ENCODE measurements around the gene TPRKB.
"Not testable (repeated sequence)": the region's sequence is repeated elsewhere in the genome, so short reads cannot be mapped to it uniquely, and the experiment has no call there.

Gene TPRKB

GRCh38 chr2:73696985-73697384 lies 40.2 kb downstream of the TPRKB start:
- not testable (repeated sequence) for H3K36me3 Mint-ChIP-seq, H3K27ac Mint-ChIP-seq, H3K27me3 Mint-ChIP-seq, H3K9me3 Mint-ChIP-seq, H3K4me3 Mint-ChIP-seq, H3K4me1 Mint-ChIP-seq

GRCh38 chr2:73696521-73696920 lies 40.6 kb downstream of the TPRKB start:
- H3K4me3 Mint-ChIP-seq, H3K4me1 Mint-ChIP-seq, H3K27me3 Mint-ChIP-seq, H3K36me3 Mint-ChIP-seq, H3K9me3 Mint-ChIP-seq, H3K27ac Mint-ChIP-seq: not testable (repeated sequence)

GRCh38 chr2:73690372-73691088 lies 46.6 kb downstream of the TPRKB start:
- H3K27ac Mint-ChIP-seq, H3K9me3 Mint-ChIP-seq, H3K36me3 Mint-ChIP-seq, H3K4me1 Mint-ChIP-seq, H3K4me3 Mint-ChIP-seq, H3K27me3 Mint-ChIP-seq: not testable (repeated sequence)

- H3K4me1 Mint-ChIP-seq, H3K4me3 Mint-ChIP-seq, H3K9me3 Mint-ChIP-seq, H3K36me3 Mint-ChIP-seq, H3K27ac Mint-ChIP-seq, H3K27me3 Mint-ChIP-seq: not testable (repeated sequence)
Measured at GRCh38 chr2:73688494-73688893, 48.7 kb downstream of the TPRKB start.

- Mint-ChIP-seq H3K9me3 (no peaks in the 10 kb centered on the region), H3K4me3 (no peak overlapping the region), H3K4me1 (no peaks in the 10 kb centered on the region), H3K36me3 (peaks cover 7% of the 10 kb centered on the region), H3K27me3 (no peaks in the 10 kb centered on the region), H3K27ac (no peak overlapping the region)
Measured at GRCh38 chr2:73685764-73686438, 51.2 kb downstream of the TPRKB start.

GRCh38 chr2:73684905-73685304 lies 52.2 kb downstream of the TPRKB start:
- not testable (repeated sequence) for H3K4me3 Mint-ChIP-seq, H3K4me1 Mint-ChIP-seq, H3K9me3 Mint-ChIP-seq, H3K36me3 Mint-ChIP-seq, H3K27me3 Mint-ChIP-seq, H3K27ac Mint-ChIP-seq

GRCh38 chr2:73684325-73684724 lies 52.8 kb downstream of the TPRKB start:
- not testable (repeated sequence) for H3K27ac Mint-ChIP-seq, H3K4me3 Mint-ChIP-seq, H3K9me3 Mint-ChIP-seq, H3K27me3 Mint-ChIP-seq, H3K36me3 Mint-ChIP-seq, H3K4me1 Mint-ChIP-seq

- H3K4me3 Mint-ChIP-seq, H3K36me3 Mint-ChIP-seq, H3K27ac Mint-ChIP-seq, H3K4me1 Mint-ChIP-seq, H3K27me3 Mint-ChIP-seq, H3K9me3 Mint-ChIP-seq: not testable (repeated sequence)
Measured at GRCh38 chr2:73679951-73680571, 57.1 kb downstream of the TPRKB start.
